Osteocyte (in vitro differentiated cells): ENCODE data around the gene FAT3. TPM values are rescaled to one million over a fixed set of nuclear protein-coding genes. Genes with fewer than 3 reads are reported as not detected.

Experiments
- DNase-seq: peaks from one replicate; pipeline ENCODE4 v3.0.0; 2021; ENCODE audit warnings: mixed read lengths; ENCODE audit not compliant: unreplicated experiment; ENCODE audit errors: extremely low spot score
- H3K27ac Mint-ChIP-seq: one replicate; pipeline ENCODE4 v1.8.0; 2021; ENCODE audit warnings: mild to moderate bottlenecking, mixed read lengths; ENCODE audit not compliant: unreplicated experiment
- H3K27me3 Mint-ChIP-seq: one replicate; pipeline ENCODE4 v1.8.0; 2021; ENCODE audit warnings: mixed read lengths; ENCODE audit not compliant: unreplicated experiment
- H3K36me3 Mint-ChIP-seq: one replicate; pipeline ENCODE4 v1.8.0; 2021; ENCODE audit warnings: mixed read lengths; ENCODE audit not compliant: unreplicated experiment
- H3K4me1 Mint-ChIP-seq: one replicate; pipeline ENCODE4 v1.8.0; 2021; ENCODE audit warnings: mixed read lengths; ENCODE audit not compliant: unreplicated experiment
- H3K4me3 Mint-ChIP-seq: one replicate; pipeline ENCODE4 v1.8.0; 2021; ENCODE audit warnings: mild to moderate bottlenecking, moderate library complexity, mixed read lengths; ENCODE audit not compliant: unreplicated experiment
- H3K9me3 Mint-ChIP-seq: one replicate; pipeline ENCODE4 v1.8.0; 2021; ENCODE audit warnings: mixed read lengths; ENCODE audit not compliant: unreplicated experiment
- CTCF ChIP-seq: fragments of 200-600 bp; sonication (generic); IDR thresholded peaks from 2 replicates; pipeline ENCODE4 v1.5.0; 2021; ENCODE audit warnings: antibody characterized with exemption, mild to moderate bottlenecking, moderate library complexity
- total RNA-seq: library from RNA; stranded (reverse); gene quantifications from 2 replicates; pipeline ENCODE4 v1.2.1, GENCODE V29; 2021

Gene FAT3
- total RNA-seq, 1 donor from 2014 or later = 12.3 TPM

GRCh38 chr11:92246630-92247029, 22.0 kb downstream of the FAT3 start:
- Mint-ChIP-seq H3K9me3 (no peaks in the 10 kb centered on the region), H3K36me3 (no peaks in the 10 kb centered on the region), H3K4me1 (no peaks in the 10 kb centered on the region), H3K27ac (no peak overlapping the region), H3K27me3 (no peaks in the 10 kb centered on the region), H3K4me3 (no peak overlapping the region)
- DNase-seq = no peak
- no peak for TF ChIP-seq CTCF

- TF ChIP-seq CTCF = no peak
- Mint-ChIP-seq H3K9me3 (no peaks in the 10 kb centered on the region), H3K27me3 (no peaks in the 10 kb centered on the region), H3K4me1 (peaks cover 12% of the 10 kb centered on the region), H3K27ac (no peak overlapping the region), H3K4me3 (no peak overlapping the region), H3K36me3 (no peaks in the 10 kb centered on the region)
- no peak for DNase-seq
Observed at GRCh38 chr11:92249156-92249753, 24.6 kb downstream of the FAT3 start.

- no peak for TF ChIP-seq CTCF
- Mint-ChIP-seq H3K27me3 (no peaks in the 10 kb centered on the region), H3K36me3 (no peaks in the 10 kb centered on the region), H3K4me1 (peaks cover 15% of the 10 kb centered on the region), H3K27ac (no peak overlapping the region), H3K9me3 (no peaks in the 10 kb centered on the region), H3K4me3 (no peak overlapping the region)
- no peak for DNase-seq
Observed at GRCh38 chr11:92251980-92252379, 27.4 kb downstream of the FAT3 start.

- Mint-ChIP-seq H3K4me1 (peaks cover 18% of the 10 kb centered on the region), H3K27me3 (no peaks in the 10 kb centered on the region), H3K36me3 (no peaks in the 10 kb centered on the region), H3K27ac (peak overlapping the region; percentile 80), H3K4me3 (no peak overlapping the region), H3K9me3 (no peaks in the 10 kb centered on the region)
- TF ChIP-seq CTCF = no peak
- DNase-seq = no peak
Observed at GRCh38 chr11:92253421-92253820, 28.8 kb downstream of the FAT3 start.

- no peak for DNase-seq
- Mint-ChIP-seq H3K27me3 (no peaks in the 10 kb centered on the region), H3K4me3 (no peak overlapping the region), H3K9me3 (no peaks in the 10 kb centered on the region), H3K36me3 (no peaks in the 10 kb centered on the region), H3K4me1 (peaks cover 18% of the 10 kb centered on the region), H3K27ac (peak overlapping the region; percentile 80)
- TF ChIP-seq CTCF = no peak
Observed at GRCh38 chr11:92253945-92254344, 29.3 kb downstream of the FAT3 start.
